ENCODE data around the gene CRHBP. TPM values are rescaled to one million over a fixed set of nuclear protein-coding genes. Genes with fewer than 3 reads are reported as not detected.
"Not testable (repeated sequence)": the region's sequence is repeated elsewhere in the genome, so short reads cannot be mapped to it uniquely, and the experiment has no call there.

Gene CRHBP
- total and polyA plus RNA-seq, 9 of the 15 experiments (the other 6 are each of a cell fraction or from before 2014, with no cell fraction given), result not detected

DNA sequence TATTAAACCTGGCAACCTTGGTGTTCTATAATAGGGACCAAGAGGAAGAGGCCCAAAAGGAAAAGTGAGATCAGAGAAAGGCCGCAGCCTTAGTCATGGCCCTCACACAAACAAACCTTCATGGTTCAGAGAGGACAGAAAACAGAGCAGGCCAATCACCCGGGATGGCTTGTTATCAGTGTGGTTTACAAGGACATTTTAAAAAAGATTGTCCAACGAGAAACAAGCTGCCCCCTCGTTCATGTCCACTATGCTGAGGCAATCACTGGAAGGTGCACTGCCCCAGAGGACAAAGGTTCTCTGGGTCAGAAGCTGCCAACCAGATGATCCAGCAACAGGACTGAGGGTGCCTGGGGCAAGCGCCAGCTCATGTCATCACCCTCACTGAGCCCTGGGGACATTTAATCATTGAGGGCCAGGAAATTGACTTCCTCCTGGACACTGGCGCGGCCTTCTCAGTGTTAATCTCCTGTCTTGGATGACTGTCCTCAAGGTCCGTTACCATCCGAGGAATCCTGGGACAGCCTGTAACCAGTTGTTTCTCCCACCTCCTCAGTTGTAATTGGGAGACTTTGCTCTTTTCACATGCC lies 42.4 kb upstream of the CRHBP start:
- H3K4me1 ChIP-seq (replicated peaks in 1 of 2; ENCODE audit: control insufficient read depth in 2 of 2, insufficient read depth in 2 of 2, low read length in 2 of 2); H3K4me3 ChIP-seq; H3K79me2 ChIP-seq (ENCODE audit: control insufficient read depth, insufficient read depth, low read length); H3K4me2 ChIP-seq (ENCODE audit: insufficient read depth, low read length); H3K9ac ChIP-seq (ENCODE audit: insufficient read depth in 1 of 2, low read depth in 2 of 2, low read length in 2 of 2); H2AFZ ChIP-seq (ENCODE audit: low read depth, low read length); in situ Hi-C loops (cut with MboI); CTCF ChIA-PET (ENCODE audit: low intra/inter-chr PET ratio); DNase-seq (ENCODE audit: extremely low read depth in 1 of 4, low spot score in 3 of 4); intact Hi-C loops (cut with micrococcal nuclease); H3K36me3 ChIP-seq (ENCODE audit: control insufficient read depth, insufficient read depth, low read length); H3K9me1 ChIP-seq (ENCODE audit: control insufficient read depth, insufficient read depth, low read length); H3K9me3 ChIP-seq (replicated peaks; ENCODE audit: control insufficient read depth, insufficient read depth, low read depth, low read length); H4K20me1 ChIP-seq (replicated peaks; ENCODE audit: control insufficient read depth, insufficient read depth, low read length); FAIRE-seq; POLR2A ChIA-PET; H3K27ac ChIP-seq (ENCODE audit: extremely low read depth, low read depth, low read length); BruUV-seq (replicated peaks); ATAC-seq; H3K27me3 ChIP-seq (ENCODE audit: control insufficient read depth in 2 of 2, insufficient read depth in 2 of 2, low read length in 2 of 2): not testable (repeated sequence)
- 22% methylated on average over 9 of the region's 9 CpGs for WGBS (ENCODE audit: insufficient coverage, low coverage, missing lambda C conversion rate)

DNA sequence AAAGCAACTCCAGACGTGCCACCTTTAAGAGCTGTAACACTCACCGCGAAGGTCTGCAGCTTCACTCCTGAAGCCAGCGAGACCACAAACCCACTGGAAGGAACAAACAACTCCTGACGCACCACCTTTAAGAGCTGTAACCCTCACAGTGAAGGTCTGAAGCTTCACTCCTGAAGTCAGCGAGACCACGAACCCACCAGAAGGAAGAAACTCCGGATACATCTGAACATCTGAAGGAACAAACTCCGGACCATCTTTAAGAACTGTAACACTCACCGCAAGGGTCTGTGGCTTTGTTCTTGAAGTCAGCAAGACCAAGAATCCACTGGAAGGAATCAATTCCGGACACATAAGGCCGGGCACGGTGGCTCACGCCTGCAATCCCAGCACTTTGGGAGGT lies 38.2 kb upstream of the CRHBP start:
- ATAC-seq; H2AFZ ChIP-seq (ENCODE audit: low read depth, low read length); H3K79me2 ChIP-seq (ENCODE audit: control insufficient read depth, insufficient read depth, low read length); CTCF ChIA-PET (ENCODE audit: low intra/inter-chr PET ratio); H3K4me3 ChIP-seq; intact Hi-C loops (cut with micrococcal nuclease); H3K9ac ChIP-seq (ENCODE audit: insufficient read depth in 1 of 2, low read depth in 2 of 2, low read length in 2 of 2); BruUV-seq (replicated peaks); H3K9me3 ChIP-seq (replicated peaks; ENCODE audit: control insufficient read depth, insufficient read depth, low read depth, low read length); H4K20me1 ChIP-seq (replicated peaks; ENCODE audit: control insufficient read depth, insufficient read depth, low read length); in situ Hi-C loops (cut with MboI); H3K27ac ChIP-seq (ENCODE audit: extremely low read depth, low read depth, low read length); DNase-seq (ENCODE audit: extremely low read depth in 1 of 4, low spot score in 3 of 4); FAIRE-seq; H3K4me1 ChIP-seq (replicated peaks in 1 of 2; ENCODE audit: control insufficient read depth in 2 of 2, insufficient read depth in 2 of 2, low read length in 2 of 2); H3K27me3 ChIP-seq (ENCODE audit: control insufficient read depth in 2 of 2, insufficient read depth in 2 of 2, low read length in 2 of 2); POLR2A ChIA-PET; H3K36me3 ChIP-seq (ENCODE audit: control insufficient read depth, insufficient read depth, low read length); H3K4me2 ChIP-seq (ENCODE audit: insufficient read depth, low read length); H3K9me1 ChIP-seq (ENCODE audit: control insufficient read depth, insufficient read depth, low read length): not testable (repeated sequence)
- WGBS (ENCODE audit: insufficient coverage, low coverage, missing lambda C conversion rate), result 38% methylated on average over 11 of the region's 14 CpGs

All from K562 (cell line).